Activated CD8-positive, alpha-beta memory T cell treated with anti-CD3 and anti-CD28 coated beads, Interleukin-2, amount 50 U/mL, for 1 hour (primary cell): ENCODE data around the gene DPT.

Source experiments
- DNase-seq: peaks from one replicate; pipeline ENCODE4 v3.0.0-alpha.2; 2020; ENCODE audit errors: extremely low read depth

Gene DPT

GRCh38 chr1:168735974-168736373, 7.0 kb upstream of the DPT start:
- no peak for DNase-seq

GRCh38 chr1:168734946-168735345, 5.9 kb upstream of the DPT start:
- DNase-seq, result no peak

DNA sequence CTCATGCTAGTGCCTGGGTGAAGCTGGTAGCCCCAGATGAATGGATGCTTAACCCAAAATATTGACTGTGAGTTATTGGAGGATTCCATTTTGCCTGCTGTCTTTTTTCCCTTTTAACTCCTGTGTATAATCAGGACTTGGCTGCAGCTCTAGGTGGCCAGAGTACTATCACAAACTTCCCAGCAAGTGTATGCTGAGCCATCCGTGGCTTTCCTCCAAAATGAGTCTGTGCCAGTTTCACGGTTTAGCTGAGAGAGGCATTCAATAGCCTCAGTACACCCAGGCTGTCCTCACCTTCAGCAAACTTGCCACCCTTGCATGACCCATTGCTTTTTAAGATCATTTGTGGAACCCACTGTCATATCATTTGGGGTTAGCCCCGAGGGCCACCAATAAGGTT, 5.3 kb upstream of the DPT start:
- DNase-seq, result no peak

- no peak for DNase-seq
Observed at GRCh38 chr1:168733241-168733640, 4.2 kb upstream of the DPT start.

- no peak for DNase-seq
Observed at GRCh38 chr1:168732736-168733135, 3.7 kb upstream of the DPT start.

DNA sequence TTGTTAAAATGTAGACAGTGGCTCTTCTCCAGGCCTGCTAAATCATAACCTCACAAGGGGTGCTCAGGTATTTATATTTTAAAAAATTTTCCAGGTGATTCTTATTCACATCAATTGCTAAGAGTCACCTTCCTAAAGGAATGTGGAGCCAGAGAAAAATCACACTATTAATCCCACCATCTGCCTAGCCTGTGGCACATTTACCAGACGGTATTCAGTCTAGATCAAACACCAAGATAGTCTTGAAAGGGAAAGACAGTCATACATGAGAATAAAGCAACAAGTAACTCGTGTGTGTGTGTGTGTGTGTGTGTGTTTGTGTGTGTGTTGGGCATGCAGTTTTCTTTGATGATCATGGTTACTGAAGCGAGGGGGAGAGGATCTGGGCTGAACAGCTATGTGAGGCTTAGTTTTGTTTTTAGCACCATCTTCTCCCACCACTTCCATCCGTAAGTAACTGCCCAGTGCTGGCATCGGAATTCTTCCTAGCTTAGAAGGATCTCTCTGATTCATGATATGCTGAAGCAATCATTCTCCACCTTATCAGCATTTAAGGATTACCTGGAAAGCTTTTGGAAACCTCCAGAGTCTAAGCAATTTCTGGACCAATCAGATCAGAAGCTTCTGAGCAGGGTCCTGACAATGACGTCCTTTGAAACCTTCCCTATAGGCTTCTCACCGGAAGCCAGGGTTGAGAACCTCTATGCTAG, 2.4 kb upstream of the DPT start:
- DNase-seq, result no peak

DNA sequence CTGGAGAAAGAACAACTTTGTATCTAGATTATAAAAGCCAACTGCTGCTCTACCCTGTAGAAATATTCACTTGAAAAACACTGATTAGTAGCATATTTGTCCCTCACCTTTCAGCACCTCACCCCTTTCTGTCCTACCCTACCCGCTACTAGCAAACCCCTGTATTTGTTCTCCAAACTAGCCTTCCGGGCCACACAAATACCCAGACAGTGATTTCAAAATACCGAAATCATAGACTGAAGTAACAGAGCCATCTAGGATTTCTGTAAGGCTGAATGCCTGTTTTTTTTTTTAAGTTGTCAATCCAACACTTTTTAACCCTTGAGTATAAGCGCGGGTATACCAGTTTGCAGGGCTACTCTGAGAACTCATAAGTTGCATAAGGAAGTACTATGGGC, 398 bp upstream of the DPT start:
- no peak for DNase-seq

DNA sequence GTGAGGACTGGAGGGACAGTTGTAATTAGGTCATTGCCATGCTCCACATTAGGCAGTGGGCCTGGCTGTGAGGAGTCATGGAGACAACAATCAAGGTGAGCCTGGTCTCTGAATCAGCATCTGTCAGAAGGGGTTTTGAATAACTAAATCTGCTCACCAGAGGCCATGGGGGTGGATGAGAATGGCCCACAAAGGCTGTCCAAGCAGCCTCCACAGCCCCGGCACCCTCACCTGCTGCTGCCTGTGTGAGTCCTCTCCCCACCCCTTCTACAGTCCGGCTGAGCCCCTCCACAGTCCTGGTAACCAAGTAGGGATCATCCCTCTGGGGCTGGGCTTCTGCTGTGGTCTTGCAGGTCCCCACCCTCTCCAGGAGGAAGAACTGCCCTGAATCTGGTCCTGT, 2.3 kb downstream of the DPT start:
- no peak for DNase-seq

DNA sequence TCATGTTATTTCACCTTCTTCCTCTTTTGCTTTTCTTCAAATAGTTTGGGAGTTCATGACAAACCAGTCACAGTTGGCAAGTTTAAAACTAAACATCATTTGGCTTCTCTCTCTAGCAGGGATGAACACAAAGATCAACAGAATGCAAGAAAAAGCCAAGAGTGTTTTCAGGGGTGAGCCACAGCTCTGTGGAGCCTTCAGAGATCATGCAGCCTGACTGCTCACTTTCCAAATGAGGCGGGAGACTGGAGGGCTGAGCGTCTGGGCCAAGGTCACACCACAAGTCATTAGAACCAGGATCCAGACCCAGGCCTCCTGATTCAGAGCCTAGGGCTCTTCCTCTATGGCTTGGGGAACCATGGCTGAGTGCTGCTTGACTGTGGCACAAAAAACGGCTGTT, 2.7 kb downstream of the DPT start:
- no peak for DNase-seq

DNA sequence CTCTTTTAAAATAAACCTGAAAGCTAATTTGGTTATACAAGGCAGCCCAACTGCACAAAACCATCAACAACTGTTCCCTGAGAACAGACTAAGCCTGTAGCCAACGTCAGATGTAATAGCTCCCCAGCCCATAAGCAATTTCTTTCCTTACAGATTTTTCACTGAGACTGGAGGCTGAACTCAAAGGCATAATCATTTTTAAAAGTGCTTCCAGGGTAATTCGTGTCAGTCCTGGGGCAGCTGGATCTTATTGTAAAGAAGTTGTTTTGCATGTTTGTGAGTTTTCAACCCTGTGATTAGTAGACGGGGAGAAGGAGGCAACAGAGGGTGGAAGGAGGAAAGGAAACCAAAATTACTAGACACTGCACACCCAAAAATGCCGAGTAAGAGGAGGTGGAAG, 3.2 kb downstream of the DPT start:
- no peak for DNase-seq

DNA sequence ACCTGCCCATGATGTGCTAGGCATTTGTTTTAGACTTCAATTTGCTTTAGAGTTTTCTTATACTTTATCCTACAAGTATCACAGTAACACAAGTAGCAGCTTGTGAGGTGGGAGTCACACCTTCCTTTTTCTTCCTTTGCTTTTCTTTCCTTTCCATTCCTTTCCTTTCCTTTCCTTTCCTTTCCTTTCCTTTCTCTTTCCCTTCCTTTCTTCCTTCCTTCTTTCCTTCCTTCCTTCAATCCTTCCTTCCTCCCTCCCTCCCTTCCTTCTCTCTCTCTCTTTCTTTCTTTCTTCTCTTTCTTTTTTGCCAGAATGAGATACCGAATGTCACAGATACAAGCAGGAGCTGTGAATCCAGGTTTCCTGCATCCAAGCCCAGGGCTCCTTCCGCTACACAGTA, 3.9 kb downstream of the DPT start:
- no peak for DNase-seq

DNA sequence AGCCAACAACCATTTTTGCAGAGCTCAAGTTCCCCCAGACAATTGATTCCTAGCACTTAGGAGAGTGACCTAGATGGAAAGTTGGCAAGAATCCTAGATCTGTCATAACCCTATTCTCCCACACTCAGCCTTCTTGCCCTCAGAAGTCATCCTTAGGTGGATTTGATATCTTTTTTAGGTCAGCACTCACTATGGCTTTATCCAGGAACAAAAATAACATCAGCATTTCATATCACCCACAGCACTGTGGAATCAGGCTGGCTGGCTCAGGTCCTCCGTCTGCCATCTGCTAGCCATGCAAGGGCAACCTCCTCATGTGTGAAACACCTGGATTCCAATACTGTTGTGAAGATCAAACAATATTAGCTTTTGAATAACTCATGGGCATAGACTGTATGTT, 6.0 kb downstream of the DPT start:
- DNase-seq, result no peak

GRCh38 chr1:168720839-168721238, 8.2 kb downstream of the DPT start:
- DNase-seq, result no peak

DNA sequence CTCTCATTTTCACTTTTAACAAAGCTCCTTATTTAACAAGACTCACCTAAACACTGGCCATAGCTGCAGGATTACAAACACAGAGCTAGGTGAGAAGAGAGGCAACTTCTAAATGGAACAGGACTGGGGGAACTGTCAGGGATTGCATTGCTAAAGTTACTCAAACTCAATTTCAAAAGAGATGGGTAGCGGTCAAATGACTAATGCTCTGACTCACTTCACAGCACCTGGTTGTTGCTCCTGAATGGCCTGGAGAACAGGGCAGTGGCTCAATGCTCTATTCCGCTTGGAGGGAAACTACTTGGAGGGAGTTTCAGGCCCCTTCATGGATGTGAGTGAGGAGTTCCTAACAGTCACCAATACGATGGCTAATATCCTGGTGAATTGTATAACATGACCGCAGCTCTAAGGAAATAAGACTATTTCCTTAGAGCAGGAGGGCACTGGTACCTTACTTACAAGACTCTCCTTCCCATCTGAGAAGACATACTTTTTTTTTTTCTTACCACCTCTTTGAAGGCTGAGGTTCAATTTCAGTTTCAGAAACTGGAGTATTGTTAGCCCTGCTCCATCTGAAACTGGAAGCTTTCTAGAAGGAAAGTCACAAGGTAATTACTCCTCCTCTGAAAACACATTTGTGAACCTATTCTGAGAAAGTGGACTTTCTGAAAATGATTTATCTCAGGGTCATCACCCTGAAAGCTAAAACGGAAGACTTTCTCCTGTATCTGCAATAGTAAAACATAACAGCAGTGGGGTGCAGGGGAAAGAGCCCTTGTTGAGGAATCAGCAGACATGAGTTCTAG, 9.5 kb downstream of the DPT start:
- no peak for DNase-seq

DNA sequence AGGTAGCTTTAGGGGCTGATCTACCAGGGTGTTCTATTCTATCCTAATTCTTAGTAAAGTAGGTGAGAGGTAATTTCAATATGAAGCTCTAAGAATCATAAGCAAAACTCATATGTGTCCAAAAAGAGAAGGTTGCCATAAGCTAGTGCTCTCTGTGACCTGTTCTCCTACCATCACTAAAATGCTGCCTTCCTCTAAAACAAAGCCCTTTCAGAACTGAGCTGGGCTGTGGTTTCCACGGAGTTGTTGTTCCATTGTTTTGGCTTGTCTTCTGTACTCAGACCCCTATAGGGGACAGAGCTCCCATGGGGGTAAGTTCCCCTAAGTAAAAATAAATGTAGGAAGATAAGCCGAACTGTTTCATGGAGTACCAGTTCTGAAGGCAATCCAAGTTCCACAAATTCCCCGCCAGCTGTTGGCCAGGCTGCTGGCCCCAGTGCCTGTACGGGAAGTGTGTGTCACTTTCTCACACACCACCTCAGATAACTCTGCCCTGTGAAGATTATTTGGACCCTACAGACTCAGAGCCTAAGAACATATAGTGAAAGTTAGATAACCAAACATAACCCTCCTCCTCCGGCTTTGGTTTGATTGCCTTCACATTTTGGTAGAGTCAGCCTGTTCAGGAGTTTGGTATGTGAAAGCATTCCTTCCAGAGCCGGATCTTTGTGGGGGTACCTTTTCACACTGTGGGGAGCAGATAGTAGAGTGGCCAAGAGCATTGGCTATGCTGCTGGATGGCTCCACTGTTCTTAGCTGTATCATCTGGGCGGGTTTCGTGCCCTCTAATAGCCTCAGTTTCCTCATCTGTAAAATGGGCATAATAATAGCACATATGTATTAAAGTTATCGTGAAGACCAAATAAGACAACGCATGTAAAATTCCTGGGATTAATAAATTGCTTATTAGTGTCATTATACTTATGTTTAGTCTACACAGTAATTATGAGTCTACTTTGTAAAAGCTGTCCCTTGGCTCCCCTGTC, 10.8 kb downstream of the DPT start:
- DNase-seq, result no peak

DNA sequence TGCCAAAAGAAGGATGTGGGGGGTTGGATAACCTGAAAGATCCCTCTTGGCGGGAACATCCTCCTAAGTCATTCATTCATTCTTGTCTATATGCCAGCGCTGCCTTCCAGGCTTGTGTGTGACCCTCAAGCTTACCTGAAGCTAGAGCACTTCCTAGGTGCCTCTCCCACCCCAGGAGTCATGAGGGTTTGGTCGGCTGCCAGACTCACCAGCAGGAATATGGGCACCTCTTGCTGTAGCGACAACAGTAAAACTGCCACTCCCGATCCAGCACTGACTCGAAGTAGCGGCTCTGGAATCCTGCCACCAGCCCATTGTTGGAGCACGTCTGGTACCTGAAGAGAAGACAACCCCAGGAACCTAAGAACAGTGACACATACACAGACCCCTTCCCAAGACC, 15.0 kb downstream of the DPT start:
- DNase-seq, result no peak

GRCh38 chr1:168709405-168710363, 19.3 kb downstream of the DPT start:
- DNase-seq, result no peak

GRCh38 chr1:168708698-168709404, 20.2 kb downstream of the DPT start:
- DNase-seq, result no peak

DNA sequence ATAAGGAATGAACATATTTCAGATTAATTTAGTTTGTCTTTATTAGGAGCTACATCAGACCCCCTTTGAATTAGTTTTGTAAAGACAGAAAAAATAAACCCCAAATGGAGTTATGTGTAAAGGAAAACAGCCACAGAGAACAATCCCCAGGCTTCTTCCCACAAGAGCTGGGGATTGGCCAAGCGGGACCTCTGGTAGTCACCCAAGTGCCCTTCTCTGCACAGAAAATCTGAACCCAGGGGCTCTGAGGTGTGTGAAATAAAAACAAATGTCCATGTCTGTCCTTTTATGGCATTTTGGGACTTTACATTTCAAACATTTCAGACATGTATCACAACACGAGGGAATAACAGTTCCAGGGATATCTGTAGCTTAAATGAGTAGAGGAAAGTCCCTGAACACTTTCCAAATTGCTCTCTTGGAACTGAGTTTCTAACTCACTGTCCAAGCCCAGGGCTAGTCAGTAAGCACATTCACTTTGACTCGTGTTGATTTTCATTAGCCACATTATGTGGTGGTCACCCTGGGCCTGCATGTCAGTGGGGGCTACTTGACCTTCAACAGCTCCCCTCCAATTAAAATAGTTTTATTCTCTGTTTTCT, 22.5 kb downstream of the DPT start:
- DNase-seq, result no peak
